HG03066 (cell line): ENCODE data around the gene UBE2S.
A peak's percentile ranks its signal among the peaks of the same experiment; 100 is the strongest.
"Not testable (repeated sequence)": the region's sequence is repeated elsewhere in the genome, so short reads cannot be mapped to it uniquely, and the experiment has no call there.

ENCODE experiments used
- ATAC-seq: cut with Tn5 transposase; IDR thresholded peaks from one replicate; pipeline ENCODE4 v1.9.1; 2021; ENCODE audit warnings: low read depth; ENCODE audit not compliant: unreplicated experiment

The UBE2S gene

GRCh38 chr19:55406826-55407549, 600 bp downstream of the UBE2S start:
- ATAC-seq, result no peak

GRCh38 chr19:55406091-55406825, 1.3 kb downstream of the UBE2S start:
- no peak for ATAC-seq

- no peak for ATAC-seq
Observed at GRCh38 chr19:55405638-55406037, 1.9 kb downstream of the UBE2S start.

- ATAC-seq, result no peak
Observed at GRCh38 chr19:55402509-55402908, 5.1 kb downstream of the UBE2S start.

- not testable (repeated sequence) for ATAC-seq
Observed at GRCh38 chr19:55401390-55401789, 6.2 kb downstream of the UBE2S start.

GRCh38 chr19:55400281-55401087, 7.1 kb downstream of the UBE2S start:
- ATAC-seq, result no peak

GRCh38 chr19:55398200-55398925, 9.2 kb downstream of the UBE2S start:
- no peak for ATAC-seq

- ATAC-seq, result no peak
Observed at GRCh38 chr19:55392820-55393761, 14.5 kb downstream of the UBE2S start.

- ATAC-seq, result no peak
Observed at GRCh38 chr19:55391702-55392615, 15.6 kb downstream of the UBE2S start.

- ATAC-seq, result no peak
Observed at GRCh38 chr19:55391191-55391670, 16.4 kb downstream of the UBE2S start.

GRCh38 chr19:55390461-55390880, 17.1 kb downstream of the UBE2S start:
- no peak for ATAC-seq

- no peak for ATAC-seq
Observed at GRCh38 chr19:55389386-55390317, 17.9 kb downstream of the UBE2S start.

GRCh38 chr19:55387736-55388497, 19.7 kb downstream of the UBE2S start:
- no peak for ATAC-seq

- no peak for ATAC-seq
Observed at GRCh38 chr19:55386493-55386971, 21.1 kb downstream of the UBE2S start.

GRCh38 chr19:55385724-55386492, 21.7 kb downstream of the UBE2S start, which contains the start of gene RPL28:
Gene RPL28, plus strand, starts transcription at chr19:55385932. Its CDS starts 426 bp downstream, at chr19:55386358.
- peak; percentile 56 for ATAC-seq
